ENCODE data around the gene PDIA2.
A peak's percentile ranks its signal among the peaks of the same experiment; 100 is the strongest.
"Not testable (repeated sequence)": the region's sequence is repeated elsewhere in the genome, so short reads cannot be mapped to it uniquely, and the experiment has no call there.

The PDIA2 gene

GRCh38 chr16:283033-283805 is at the start of gene PDIA2:
Gene PDIA2, plus strand, starts transcription at chr16:283164. Its CDS starts 6 bp downstream, at chr16:283170.
- no peak for DNase-seq

GRCh38 chr16:234468-235305 is 48.3 kb upstream of the PDIA2 start, which contains the start of gene FAM234A:
Gene FAM234A, plus strand, starts transcription at chr16:234821. Its CDS starts 19,593 bp downstream, at chr16:254414.
- DNase-seq = peak; percentile 45

- no peak for DNase-seq
Observed at GRCh38 chr16:239948-240277, 43.1 kb upstream of the PDIA2 start.

- no peak for DNase-seq
Observed at GRCh38 chr16:240559-240958, 42.4 kb upstream of the PDIA2 start.

- no peak for DNase-seq
Observed at GRCh38 chr16:242281-242680, 40.7 kb upstream of the PDIA2 start.

GRCh38 chr16:243348-243747 is 39.6 kb upstream of the PDIA2 start:
- no peak for DNase-seq

- DNase-seq = no peak
Observed at GRCh38 chr16:245105-245504, 37.9 kb upstream of the PDIA2 start.

GRCh38 chr16:247027-247426 is 35.9 kb upstream of the PDIA2 start:
- no peak for DNase-seq

- no peak for DNase-seq
Observed at GRCh38 chr16:249431-249830, 33.5 kb upstream of the PDIA2 start.

- DNase-seq = no peak
Observed at GRCh38 chr16:252366-253337, 30.3 kb upstream of the PDIA2 start.

- no peak for DNase-seq
Observed at GRCh38 chr16:253833-254232, 29.1 kb upstream of the PDIA2 start.

GRCh38 chr16:254461-254860 is 28.5 kb upstream of the PDIA2 start:
- no peak for DNase-seq

- DNase-seq = no peak
Observed at GRCh38 chr16:255183-255582, 27.8 kb upstream of the PDIA2 start.

GRCh38 chr16:258091-258490 is 24.9 kb upstream of the PDIA2 start:
- not testable (repeated sequence) for DNase-seq

GRCh38 chr16:259226-259625 is 23.7 kb upstream of the PDIA2 start:
- DNase-seq = no peak

- DNase-seq = no peak
Observed at GRCh38 chr16:259814-260253, 23.1 kb upstream of the PDIA2 start.

GRCh38 chr16:260326-260725 is 22.6 kb upstream of the PDIA2 start:
- DNase-seq = no peak

GRCh38 chr16:261031-261691 is 21.8 kb upstream of the PDIA2 start:
- no peak for DNase-seq

- DNase-seq = no peak
Observed at GRCh38 chr16:262121-262745, 20.7 kb upstream of the PDIA2 start.

- no peak for DNase-seq
Observed at GRCh38 chr16:263182-263774, 19.7 kb upstream of the PDIA2 start.

- DNase-seq = no peak
Observed at GRCh38 chr16:263944-264343, 19.0 kb upstream of the PDIA2 start.

Data from NCI-H1417 treated with DMSO at 0.1 percent for 48 hours (cell line).